GM21390 (cell line): ENCODE data around the gene PSMB8.
A peak's percentile ranks its signal among the peaks of the same experiment; 100 is the strongest.
"Not testable (repeated sequence)": the region's sequence is repeated elsewhere in the genome, so short reads cannot be mapped to it uniquely, and the experiment has no call there.

ENCODE experiments used
- ATAC-seq: cut with Tn5 transposase; IDR thresholded peaks from one replicate; pipeline ENCODE4 v1.9.1; 2021; ENCODE audit not compliant: unreplicated experiment

PSMB8 gene

DNA sequence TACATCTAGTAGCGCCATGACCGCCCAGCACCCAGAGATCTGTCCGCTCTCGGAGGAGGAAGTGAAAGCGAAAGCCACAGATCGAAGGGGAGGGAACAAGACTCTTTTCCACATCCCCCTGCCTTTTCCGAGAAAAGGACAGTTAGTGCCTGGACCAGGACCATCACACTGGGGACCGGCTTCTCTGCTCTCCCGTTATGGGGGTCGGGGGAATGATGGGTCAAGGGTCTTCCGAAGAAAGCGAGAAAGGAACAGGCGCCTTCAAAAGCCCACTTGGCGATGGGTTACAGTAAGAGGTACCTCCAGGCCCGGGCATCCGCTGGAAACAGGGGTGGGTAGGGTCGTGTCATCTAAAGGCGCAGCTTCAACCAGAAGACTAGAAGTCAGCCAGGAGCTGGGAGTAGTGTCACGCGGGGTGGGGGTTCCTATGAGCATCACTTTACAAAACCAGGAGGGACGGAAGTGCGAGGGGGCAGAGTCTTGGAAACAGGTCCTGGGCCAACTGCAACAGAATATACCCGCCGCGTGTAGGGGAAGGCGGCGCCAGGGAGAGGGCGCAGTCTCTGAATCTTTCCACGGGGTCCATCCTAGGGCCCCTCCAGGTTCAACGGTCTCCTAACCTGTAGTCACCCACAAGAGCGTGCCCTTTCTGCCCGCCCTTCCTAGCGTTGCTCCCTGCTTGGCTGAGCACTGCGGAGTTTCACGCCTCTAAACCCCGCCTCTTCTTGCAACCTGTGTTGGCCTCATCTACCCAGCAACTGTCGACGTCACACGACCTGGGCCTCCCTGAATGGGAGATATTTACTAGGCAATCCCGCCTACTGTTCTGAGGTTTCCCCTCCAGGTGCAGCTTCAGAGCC, at the start of gene PSMB8:
PSMB8 (minus strand) TSS at position 69 of the 860 bp plus-strand sequence; CDS start at position 18, 51 bp downstream.
- ATAC-seq, result peak; percentile 58

DNA sequence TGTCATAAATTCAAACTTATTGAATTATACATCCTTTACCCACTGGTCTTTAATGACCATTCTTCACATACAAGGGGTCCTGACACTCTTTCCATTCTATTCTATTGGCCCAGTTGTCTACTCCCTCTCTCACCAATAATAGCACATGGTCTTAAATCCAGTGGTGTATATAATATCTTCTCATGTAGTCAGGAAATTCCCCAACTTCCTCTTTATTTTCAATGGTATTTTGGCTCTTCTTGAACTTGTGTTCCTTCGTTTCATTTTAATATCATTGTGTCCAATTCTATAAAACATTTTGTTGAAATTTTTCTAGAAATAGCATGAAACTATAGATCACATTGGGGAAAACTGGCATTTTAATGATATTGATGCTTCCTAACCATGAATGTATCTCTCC, 47.0 kb upstream of the PSMB8 start:
- ATAC-seq, result no peak

DNA sequence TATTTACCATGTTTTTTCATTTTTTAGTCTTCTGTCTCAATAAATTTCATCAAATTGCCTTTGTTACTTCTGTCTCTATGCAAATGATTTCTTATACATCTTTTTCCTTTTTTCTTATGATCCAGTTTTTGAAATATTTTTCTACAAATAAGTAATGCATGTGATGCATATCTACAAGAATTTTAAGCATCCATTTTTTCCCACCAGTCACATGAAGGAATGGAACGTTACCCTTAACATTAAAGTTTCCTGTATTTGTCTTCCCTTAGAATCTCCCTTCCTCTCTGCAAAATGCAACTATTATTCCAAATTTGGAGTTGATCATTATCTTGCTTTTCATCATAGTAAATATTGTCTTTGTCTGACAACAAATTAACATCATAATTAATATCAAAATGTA, 45.7 kb upstream of the PSMB8 start:
- no peak for ATAC-seq

DNA sequence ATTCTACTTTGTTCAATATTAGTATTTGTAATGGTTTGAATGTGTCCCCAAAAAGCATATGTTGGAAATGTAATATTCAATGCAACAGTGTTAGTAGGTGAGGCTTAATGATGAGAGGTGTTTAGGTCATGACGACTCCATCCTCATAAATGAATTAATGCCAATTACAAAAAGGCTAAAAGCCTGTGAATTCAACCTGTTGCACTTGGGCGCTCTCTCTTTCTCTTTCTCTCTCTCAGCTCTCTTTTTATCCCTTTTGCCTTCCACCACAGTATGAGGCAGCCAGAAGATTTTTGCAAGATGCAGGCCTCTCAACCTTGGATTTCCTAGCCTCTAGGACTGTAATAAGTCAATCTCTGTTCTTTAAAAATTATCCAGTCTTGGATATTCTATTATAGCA, 44.7 kb upstream of the PSMB8 start:
- no peak for ATAC-seq

DNA sequence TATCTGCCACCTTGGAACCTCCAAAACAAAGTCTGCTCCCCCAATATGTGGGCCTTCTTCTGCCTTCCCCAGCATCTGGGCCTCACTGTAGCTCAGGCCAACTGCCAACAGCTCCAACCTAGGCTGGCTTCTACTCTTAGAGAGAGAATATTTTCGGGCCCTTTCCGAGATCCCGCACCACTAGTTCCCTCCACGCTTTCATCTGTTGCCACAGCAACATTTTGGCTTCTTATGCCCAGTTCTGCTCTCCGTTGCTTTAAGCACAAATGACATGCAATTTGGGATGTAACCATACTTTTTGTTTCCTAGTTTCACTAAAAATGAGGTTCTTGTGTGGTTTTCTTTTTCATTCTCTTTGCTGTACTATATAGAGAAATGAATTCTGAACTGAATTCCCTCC, 43.8 kb upstream of the PSMB8 start:
- no peak for ATAC-seq

DNA sequence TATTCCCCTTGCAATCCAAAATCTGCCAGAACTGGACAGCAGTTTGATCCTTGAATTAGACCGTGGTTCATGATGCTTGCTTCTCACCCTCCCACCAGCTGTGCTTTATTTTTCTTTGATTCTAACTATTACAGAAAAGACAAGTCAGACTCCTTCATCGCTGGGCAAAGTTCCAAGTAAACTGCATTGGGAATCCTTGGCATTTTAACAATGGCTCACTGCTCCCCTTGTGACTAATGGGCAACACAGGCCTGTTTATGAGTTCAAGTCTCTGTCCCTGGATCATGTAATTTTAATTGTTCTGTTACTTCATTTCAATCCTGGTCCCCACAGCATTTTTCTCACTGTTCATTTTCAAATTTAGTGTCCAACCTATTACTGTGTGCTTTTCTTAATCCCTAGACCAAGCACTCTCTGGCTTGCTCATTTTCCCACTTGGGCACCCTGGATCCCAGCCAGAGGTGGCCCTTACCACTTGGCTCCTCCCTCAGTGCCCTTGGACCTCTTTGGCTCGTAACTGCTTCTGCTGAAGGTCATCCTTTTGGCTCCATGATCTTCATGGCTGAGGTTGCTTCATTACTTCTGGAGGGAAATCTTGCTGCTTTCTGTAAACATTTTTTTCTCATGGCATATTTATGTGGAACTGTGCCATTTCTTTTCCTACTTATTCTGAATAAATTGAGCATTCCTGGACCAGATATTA, 43.0 kb upstream of the PSMB8 start:
- no peak for ATAC-seq

DNA sequence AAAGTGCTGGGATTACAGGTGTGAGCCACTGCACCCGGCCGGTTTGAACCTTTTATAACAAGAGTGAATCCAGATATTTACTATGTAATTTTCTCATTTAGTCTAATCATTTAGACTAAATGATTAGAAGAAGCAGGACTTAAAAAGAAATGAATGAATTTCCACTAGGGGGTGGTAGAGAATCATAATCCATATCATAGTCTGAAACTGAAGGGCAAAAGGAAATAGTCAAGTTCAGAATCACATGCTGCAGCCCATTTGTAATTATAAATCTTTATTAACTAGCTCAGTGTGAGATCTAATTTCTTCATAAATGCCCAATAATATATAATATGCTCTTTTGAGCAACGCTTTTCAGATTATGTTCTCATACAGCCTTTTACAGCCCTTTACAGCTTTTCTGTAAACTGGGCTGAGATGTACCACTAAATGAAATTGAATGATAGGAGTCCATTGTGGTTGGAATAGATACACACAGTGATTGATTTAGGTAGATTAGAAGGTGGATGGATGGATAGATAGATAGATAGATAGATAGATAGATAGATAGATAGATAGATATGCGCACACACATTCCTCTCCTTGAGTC, 41.9 kb upstream of the PSMB8 start:
- no peak for ATAC-seq

DNA sequence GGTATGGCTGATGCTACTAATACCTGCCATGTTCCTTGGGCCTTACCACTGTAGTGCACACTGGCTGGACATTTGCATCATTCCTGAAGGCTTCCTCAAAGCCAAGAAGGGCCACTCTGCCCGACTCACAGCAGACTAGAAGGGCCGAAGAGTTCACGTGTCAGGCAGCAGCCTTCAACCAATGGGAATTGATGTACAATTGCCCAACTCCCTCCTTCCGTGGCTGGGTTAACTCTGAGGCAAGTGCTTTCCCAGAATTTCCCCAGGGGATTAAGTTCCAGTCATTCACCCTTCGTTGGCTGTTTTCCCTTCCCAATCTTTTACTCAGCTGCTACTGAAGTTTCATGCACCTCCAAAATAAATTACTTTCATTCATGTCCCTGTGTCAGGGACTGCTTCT, 39.9 kb upstream of the PSMB8 start:
- no peak for ATAC-seq

DNA sequence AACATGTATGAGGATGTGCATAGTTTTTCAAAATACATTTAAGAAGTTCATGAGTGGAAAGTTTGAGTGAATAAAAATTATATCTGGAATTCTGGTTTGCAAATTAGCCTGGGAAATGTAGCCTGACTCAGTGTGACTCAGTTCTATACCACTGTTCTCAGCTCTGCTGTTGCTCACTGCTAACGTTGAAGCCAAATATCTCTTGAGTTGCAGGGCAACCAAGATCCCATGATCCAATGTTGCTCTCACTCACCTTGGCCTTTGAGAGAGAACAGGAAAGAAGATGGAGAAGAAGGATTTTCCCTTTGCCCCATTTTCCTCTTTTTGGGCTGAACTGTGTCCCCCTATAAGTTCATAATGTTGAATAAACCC, 39.0 kb upstream of the PSMB8 start:
- no peak for ATAC-seq

DNA sequence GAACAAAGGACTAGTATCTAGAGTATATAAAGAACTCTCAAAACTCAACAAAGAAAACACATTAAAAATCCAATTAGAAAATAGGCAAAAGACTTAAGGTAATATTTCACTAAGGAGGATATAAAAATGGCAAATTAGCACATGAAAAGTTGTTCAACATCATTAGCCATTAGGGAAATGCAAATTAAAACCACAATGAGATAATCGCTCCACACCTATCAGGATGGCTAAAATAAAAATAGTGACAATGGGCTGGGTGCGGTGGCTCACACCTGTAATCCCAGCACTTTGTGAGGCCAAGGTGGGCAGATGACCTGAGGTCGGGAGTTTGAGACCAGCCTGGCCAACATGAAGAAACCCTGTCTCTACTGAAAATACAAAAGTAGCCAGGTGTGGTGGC, 37.1 kb upstream of the PSMB8 start:
- not testable (repeated sequence) for ATAC-seq

DNA sequence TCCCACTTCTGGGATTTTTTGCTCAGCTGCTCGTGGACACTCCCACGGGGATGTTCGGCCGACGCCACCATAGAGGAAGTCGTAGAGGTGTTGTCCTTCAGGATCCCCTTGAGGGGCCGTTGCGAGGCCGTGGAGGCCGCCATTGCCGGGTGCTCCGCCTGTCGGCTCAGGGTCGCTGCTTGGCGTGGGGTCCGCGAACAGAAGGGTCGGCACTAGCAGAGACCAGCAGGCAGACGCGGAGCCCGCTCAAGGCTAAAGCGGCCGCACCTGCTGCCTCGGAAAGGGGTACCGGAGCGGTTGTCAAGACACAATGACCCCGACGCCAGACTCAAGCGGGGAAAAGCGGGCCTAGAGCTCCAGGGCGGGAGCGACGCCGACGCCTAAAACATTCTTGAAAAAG, 35.8 kb upstream of the PSMB8 start:
- ATAC-seq, result no peak

DNA sequence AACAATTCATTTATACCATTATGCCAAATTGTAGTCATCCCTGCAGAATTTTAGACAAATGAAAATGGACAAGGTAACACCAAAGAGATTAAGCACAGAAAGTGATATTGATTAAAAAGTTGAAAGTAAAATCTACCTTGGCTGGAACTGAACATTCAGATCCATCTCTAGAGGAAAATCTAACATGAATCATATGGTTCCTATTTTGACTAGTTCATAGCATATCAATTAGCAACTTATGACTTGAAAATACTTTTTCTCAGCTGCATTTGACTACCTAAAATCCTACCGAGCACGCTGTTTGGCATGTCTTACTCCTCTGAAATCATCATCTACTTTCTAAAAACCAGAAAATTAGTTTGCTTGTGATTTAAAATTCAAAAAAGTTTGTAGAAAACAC, 32.8 kb upstream of the PSMB8 start:
- no peak for ATAC-seq

DNA sequence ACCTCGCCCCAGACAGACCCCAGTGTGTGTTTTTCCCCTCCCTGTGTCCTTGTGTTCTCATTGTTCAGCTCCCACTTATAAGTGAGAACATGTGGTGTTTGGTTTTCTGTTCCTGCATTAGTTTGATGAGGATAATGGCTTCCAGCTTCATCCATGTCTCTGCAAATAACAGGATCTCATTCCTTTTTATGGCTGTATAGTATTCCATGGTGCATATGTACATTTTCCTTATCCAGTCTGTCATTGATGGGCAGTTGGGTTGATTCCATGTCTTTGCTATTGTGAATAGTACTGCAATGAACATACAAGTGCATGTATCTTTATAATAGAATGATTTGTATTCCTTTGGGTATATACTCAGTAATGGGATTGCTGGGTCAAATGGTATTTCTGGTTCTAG, 30.1 kb upstream of the PSMB8 start:
- not testable (repeated sequence) for ATAC-seq

DNA sequence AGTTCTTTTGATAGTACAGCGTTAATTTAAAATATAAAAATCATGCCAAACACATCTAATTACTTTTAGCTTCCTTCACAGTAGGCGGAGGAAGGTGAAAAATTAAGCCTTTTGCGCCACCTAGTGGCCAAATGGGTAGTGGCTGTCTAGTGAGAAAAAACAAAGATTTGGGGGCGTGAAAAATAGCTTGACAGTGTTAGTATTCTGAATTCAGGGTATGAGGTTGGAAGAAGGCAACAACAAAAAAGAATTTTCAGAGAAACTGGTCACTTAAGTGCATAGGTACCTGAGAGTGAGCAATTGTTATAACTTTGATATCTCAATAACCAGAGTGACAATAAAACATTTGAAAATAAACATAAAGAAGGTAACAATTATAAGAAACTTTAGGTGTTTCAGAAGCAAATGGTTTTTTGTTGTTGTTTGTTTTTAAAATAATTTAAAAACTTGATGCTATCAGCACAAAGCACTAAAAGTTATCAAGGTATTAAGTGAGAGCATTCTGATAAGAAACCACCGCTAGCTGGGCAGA, 24.5 kb upstream of the PSMB8 start:
- ATAC-seq, result no peak

DNA sequence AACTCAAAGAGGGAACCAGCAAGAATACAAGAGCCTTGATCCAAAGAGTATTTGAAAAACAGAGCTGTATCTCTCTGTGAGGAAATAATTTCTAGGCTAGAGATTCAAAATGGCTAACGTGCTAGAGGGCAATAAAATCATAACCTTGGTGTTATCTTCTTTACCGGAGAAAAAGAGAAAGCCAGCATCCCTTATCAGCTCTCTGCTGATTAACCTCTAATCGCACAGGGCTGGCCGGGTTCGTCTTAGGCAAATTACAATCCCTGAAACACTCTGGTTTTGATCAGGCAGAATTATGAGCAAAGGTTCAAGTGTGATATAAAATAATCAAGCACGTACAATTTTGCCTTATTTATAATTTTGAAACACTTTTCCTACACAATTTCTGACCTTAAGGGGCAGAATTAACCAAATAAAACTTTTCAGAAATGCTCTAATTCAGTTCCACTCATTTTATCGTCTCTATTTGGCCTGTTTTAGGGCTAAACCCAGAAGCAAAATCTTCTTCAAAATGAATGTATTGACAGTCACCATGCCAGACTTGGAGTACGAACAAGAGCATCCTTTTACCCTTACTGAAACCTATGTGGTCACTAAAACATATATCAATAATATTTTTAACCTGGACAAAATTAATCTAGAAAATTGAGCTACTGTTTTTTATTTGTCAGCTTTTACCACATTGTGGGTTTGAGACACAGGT, 23.9 kb upstream of the PSMB8 start:
- no peak for ATAC-seq

DNA sequence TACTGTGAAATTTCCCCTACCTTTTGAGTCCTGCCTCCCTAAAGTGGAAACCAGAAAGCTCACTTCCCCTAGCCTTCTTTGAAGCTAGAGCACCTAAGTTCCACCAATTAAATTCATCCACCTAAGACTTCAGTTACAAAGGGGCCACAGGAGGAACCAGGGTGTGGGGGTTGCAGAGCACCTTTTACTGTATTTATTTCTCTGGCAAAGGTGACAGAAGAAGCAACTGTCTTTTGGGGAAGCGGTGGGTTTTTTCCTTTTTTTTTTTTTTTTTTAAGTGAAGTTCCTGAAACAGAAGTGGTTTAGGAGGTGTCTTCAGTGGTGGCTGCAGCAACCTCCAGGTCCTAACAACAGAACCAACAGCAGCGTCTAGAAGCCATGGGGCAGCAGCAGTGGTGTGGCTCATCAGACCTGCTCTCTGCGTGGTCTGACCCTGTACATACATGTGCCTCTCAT, 23.2 kb upstream of the PSMB8 start:
- ATAC-seq, result no peak

DNA sequence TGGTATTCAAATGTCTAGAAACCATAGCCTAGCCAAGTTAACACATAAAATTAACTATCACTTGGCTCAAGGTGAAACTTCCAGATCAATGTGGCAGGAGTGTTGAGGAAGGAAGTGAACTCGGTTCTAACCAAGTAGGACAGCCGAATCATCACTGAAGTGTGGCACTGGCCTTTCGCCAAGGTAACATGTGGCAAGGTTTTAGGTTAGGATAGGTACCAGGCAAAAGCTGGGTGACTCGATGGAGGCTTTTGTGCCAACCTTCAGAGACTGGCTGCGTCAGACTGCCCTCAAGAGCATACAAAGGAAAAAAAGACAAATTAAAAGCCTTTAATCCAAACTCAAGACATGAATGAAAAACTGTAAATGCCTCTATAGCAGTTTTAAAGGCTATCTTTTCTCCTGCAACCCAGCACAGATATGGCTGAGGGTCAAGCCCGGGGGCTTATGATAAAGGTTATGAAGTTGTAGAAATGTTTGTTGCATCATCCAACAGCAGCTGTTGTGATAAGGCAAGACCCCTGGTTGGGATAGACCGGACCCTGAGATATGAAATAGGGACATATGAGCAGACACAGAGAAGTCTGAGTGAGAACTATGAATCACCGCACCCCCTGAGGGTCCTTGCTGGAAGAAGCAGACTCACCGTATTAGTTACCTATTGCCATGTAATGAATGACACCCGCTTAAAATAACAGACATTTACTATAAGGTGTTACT, 22.0 kb upstream of the PSMB8 start:
- no peak for ATAC-seq

DNA sequence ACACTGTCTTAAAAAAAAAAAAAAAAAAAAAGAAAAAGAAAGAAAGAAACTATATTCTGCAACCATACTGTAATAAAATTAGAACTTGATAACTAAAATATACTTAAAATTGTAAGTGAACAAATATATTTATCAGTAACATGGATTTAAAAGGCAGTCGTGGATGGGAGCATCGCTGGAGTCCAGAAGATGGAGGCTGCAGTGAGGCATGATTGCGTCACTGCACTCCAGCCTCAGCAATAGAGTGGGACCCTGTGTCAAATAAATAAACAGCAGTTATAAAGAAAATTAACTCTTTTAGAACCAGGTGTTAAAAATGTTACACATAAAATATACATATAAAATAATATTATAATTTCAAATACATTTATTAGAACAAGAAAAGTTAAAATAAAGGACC, 18.9 kb upstream of the PSMB8 start:
- ATAC-seq, result no peak

DNA sequence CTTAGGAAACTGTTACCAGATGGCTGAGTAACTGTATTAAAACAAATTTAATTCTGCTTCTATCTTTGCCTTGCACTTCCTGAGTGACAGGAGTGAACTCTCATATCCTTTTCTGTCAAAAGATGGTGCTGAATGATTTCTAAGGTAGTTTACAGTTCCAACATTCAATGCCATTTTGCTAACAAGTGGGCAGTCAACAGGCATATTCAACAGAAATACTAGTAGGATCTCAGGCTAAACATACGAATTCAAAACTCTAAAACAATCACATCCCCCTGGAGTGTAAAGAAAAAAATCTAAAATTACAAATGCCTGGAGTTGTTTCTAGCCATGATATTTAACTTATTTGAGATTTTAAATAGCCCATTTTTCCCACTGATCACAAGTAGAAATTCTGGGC, 16.8 kb upstream of the PSMB8 start:
- ATAC-seq, result no peak

DNA sequence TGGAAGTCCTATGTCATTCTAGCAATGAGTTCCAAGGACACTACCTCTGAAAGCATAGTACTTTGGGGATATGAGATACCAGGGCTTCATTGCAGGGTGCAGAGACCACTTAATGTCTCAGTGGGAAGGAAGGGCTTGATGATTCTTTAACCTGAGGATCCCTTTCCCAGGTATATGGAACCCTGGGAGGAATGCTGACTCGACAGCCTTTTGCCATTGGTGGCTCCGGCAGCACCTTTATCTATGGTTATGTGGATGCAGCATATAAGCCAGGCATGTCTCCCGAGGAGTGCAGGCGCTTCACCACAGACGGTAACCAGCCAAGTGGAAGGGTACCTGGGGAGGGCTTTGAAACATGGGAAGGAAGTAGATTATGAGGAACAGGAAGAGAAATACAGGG, 14.3 kb upstream of the PSMB8 start:
- ATAC-seq, result no peak
